Measurements from ENCODE around the gene ZNF750.

ZNF750 gene

GRCh38 chr17:82832881-82833475 lies 6.8 kb downstream of the ZNF750 start:
- no peak for DNase-seq

- no peak for DNase-seq
These were observed 7.4 kb downstream of the ZNF750 start for GRCh38 chr17:82832411-82832810.

GRCh38 chr17:82831818-82832200 lies 8.0 kb downstream of the ZNF750 start:
- DNase-seq, result no peak

GRCh38 chr17:82831041-82831817 lies 8.6 kb downstream of the ZNF750 start:
- DNase-seq, result peak; percentile 49

GRCh38 chr17:82830249-82830661 lies 9.6 kb downstream of the ZNF750 start:
- DNase-seq, result peak; percentile 82

- no peak for DNase-seq
These were observed 10.8 kb downstream of the ZNF750 start for GRCh38 chr17:82828875-82829487.

- DNase-seq, result no peak
These were observed 12.9 kb downstream of the ZNF750 start for GRCh38 chr17:82826956-82827355.

GRCh38 chr17:82826211-82826610 lies 13.6 kb downstream of the ZNF750 start:
- no peak for DNase-seq

GRCh38 chr17:82825540-82826124 lies 14.2 kb downstream of the ZNF750 start:
- DNase-seq, result no peak

- no peak for DNase-seq
These were observed 16.8 kb downstream of the ZNF750 start for GRCh38 chr17:82823004-82823403.

- DNase-seq, result no peak
These were observed 17.5 kb downstream of the ZNF750 start for GRCh38 chr17:82822281-82822680.

- no peak for DNase-seq
These were observed 18.3 kb downstream of the ZNF750 start for GRCh38 chr17:82821554-82821953.

GRCh38 chr17:82820278-82821251 lies 19.3 kb downstream of the ZNF750 start:
- no peak for DNase-seq

- no peak for DNase-seq
These were observed 21.9 kb downstream of the ZNF750 start for GRCh38 chr17:82817947-82818346.

- no peak for DNase-seq
These were observed 23.5 kb downstream of the ZNF750 start for GRCh38 chr17:82816358-82816757.

- no peak for DNase-seq
These were observed 24.0 kb downstream of the ZNF750 start for GRCh38 chr17:82815790-82816305.

GRCh38 chr17:82815354-82815753 lies 24.5 kb downstream of the ZNF750 start:
- DNase-seq, result no peak

GRCh38 chr17:82814834-82815233 lies 25.0 kb downstream of the ZNF750 start:
- DNase-seq, result no peak

- DNase-seq, result no peak
These were observed 26.3 kb downstream of the ZNF750 start for GRCh38 chr17:82813299-82814051.

GRCh38 chr17:82812601-82813000 lies 27.2 kb downstream of the ZNF750 start:
- DNase-seq, result no peak

GRCh38 chr17:82812058-82812457 lies 27.8 kb downstream of the ZNF750 start:
- no peak for DNase-seq

Data from NCI-H510A (cell line).